HepG2 (cell line): ENCODE results near the gene PSMB3. TPM values are rescaled to one million over a fixed set of nuclear protein-coding genes. Genes with fewer than 3 reads are reported as not detected.
A peak's percentile ranks its signal among the peaks of the same experiment; 100 is the strongest.

Source experiments
- ARID2 ChIP-seq: sonication (generic); formaldehyde crosslinking; IDR thresholded peaks from 2 replicates; pipeline ENCODE4 v1.8.1; 2022; ENCODE audit warnings: mild to moderate bottlenecking, missing genetic modification reagents, borderline replicate concordance
- ATF3 ChIP-seq: sonication (generic); formaldehyde crosslinking; IDR thresholded peaks from 2 replicates; pipeline ENCODE4 v1.4.0; 2020; ENCODE audit warnings: missing genetic modification reagents
- CC2D1A ChIP-seq: sonication (generic); formaldehyde crosslinking; IDR thresholded peaks from 2 replicates; pipeline ENCODE4 v1.8.1; 2023; ENCODE audit warnings: mild to moderate bottlenecking, missing genetic modification reagents
- ELF3 ChIP-seq: IDR thresholded peaks from 2 replicates; pipeline ENCODE4 v1.6.1; 2016; ENCODE audit warnings: missing genetic modification reagents, missing compliant biosample characterization
- FOXK1 ChIP-seq: sonication (generic); formaldehyde crosslinking; IDR thresholded peaks from 2 replicates; pipeline ENCODE4 v1.4.0; 2020; ENCODE audit warnings: low read depth, missing genetic modification reagents, borderline replicate concordance
- HNRNPH1 ChIP-seq: fragments of 200-400 bp; formaldehyde crosslinking; optimal IDR thresholded peaks from 2 replicates; pipeline ENCODE3; 2017; ENCODE audit warnings: mild to moderate bottlenecking, low read depth, low read length
- ISL2 ChIP-seq: sonication (generic); formaldehyde crosslinking; IDR thresholded peaks from 2 replicates; pipeline ENCODE4 v1.5.0; 2020; ENCODE audit warnings: missing genetic modification reagents
- MED1 ChIP-seq: sonication (generic); formaldehyde crosslinking; IDR thresholded peaks from 2 replicates; pipeline ENCODE4 v1.4.0; 2020; ENCODE audit warnings: missing genetic modification reagents
- PAX8 ChIP-seq: sonication (generic); formaldehyde crosslinking; IDR thresholded peaks from 2 replicates; pipeline ENCODE4 v1.8.0; 2022; ENCODE audit warnings: mild to moderate bottlenecking, missing genetic modification reagents, borderline replicate concordance
- RFX3 ChIP-seq: IDR thresholded peaks from 2 replicates; pipeline ENCODE4 v1.6.1; 2016; ENCODE audit warnings: missing biosample characterization, missing genetic modification reagents
- USF2 ChIP-seq, 2 experiments: sonication (generic) in 1 of 2; formaldehyde crosslinking in 1 of 2; IDR thresholded peaks; 2 replicates each; pipeline versions ENCODE4 v1.5.1 to v1.6.1; 2011 to 2020; ENCODE audit warnings: borderline replicate concordance in 1 of 2, low read depth in 1 of 2, low read length in 1 of 2, mild to moderate bottlenecking in 1 of 2, missing genetic modification reagents in 1 of 2, moderate library complexity in 1 of 2
- ZBTB1 ChIP-seq: sonication (generic); formaldehyde crosslinking; IDR thresholded peaks from 2 replicates; pipeline ENCODE4 v1.4.0; 2020; ENCODE audit warnings: missing genetic modification reagents, borderline replicate concordance
- polyA plus RNA-seq, 8 experiments: library from polyadenylated mRNA; depleted of rRNA in 3 of 8; stranded (reverse) in 7 of 8; unstranded in 1 of 8; fragments of >200 nt; fragmentation: Illumina TruSeq in 4 of 8; extraction: Trizol in 4 of 8; gene quantifications; 2 replicates each; pipeline versions ENCODE4 v1.2.1 to v1.2.3, GENCODE V29; 2011 to 2016; ENCODE audit warnings: low read depth in 4 of 8, missing spikeins in 1 of 8, mixed read lengths in 1 of 8; ENCODE audit not compliant: insufficient read depth in 1 of 8
- total RNA-seq, 5 experiments: library from RNA; depleted of rRNA; stranded (reverse); fragments of >200 nt; fragmentation: Illumina TruSeq; extraction: Trizol; gene quantifications; 2 replicates each; pipeline ENCODE4 v1.2.3, GENCODE V29; 2016; ENCODE audit warnings: low read depth in 1 of 5
- TF ChIP-seq, protein P1 (sequence below), 2 experiments: fragments of 450-650 bp in 1 of 2; sonication (generic) in 1 of 2; formaldehyde crosslinking in 1 of 2; IDR thresholded peaks; 2 replicates each; pipeline versions ENCODE4 v1.6.1 to v1.8.0; 2016 to 2022; ENCODE audit warnings: antibody characterized with exemption in 1 of 2, mild to moderate bottlenecking in 1 of 2, missing genetic modification reagents in 1 of 2
- TF ChIP-seq, protein P2 (sequence below): sonication (generic); formaldehyde crosslinking; IDR thresholded peaks from 2 replicates; pipeline ENCODE4 v1.8.1; 2022; ENCODE audit warnings: low read depth, mild to moderate bottlenecking, missing genetic modification reagents

Gene PSMB3
- total and polyA plus RNA-seq, 2 of the 13 experiments (the other 11 are each of a cell fraction or from before 2014, with no cell fraction given), result 366 to 517 TPM

- TF ChIP-seq ELF3 (CRISPR knock-in tag) (peak; percentile 74), FOXK1 (no peak), MED1 (CRISPR knock-in tag) (peak; percentile 67), ARID2 (CRISPR knock-in tag) (no peak), PAX8 (CRISPR knock-in tag) (no peak; the same call in 1 of the 2 replicates), RFX3 (CRISPR knock-in tag) (no peak), HNRNPH1 (peak; percentile 58), USF2 (IDR thresholded peaks at IDR 0.05; ENCODE audit: low read depth, low read length) (no peak), USF2 (CRISPR knock-in tag; IDR thresholded peaks at IDR 0.05; ENCODE audit: borderline replicate concordance) (no peak), ATF3 (CRISPR knock-in tag) (no peak; the same call in 1 of the 2 replicates), ZBTB1 (CRISPR knock-in tag) (no peak), ISL2 (CRISPR knock-in tag) (peak; percentile 60), CC2D1A (CRISPR knock-in tag) (no peak)
- TF ChIP-seq, protein P1, sequence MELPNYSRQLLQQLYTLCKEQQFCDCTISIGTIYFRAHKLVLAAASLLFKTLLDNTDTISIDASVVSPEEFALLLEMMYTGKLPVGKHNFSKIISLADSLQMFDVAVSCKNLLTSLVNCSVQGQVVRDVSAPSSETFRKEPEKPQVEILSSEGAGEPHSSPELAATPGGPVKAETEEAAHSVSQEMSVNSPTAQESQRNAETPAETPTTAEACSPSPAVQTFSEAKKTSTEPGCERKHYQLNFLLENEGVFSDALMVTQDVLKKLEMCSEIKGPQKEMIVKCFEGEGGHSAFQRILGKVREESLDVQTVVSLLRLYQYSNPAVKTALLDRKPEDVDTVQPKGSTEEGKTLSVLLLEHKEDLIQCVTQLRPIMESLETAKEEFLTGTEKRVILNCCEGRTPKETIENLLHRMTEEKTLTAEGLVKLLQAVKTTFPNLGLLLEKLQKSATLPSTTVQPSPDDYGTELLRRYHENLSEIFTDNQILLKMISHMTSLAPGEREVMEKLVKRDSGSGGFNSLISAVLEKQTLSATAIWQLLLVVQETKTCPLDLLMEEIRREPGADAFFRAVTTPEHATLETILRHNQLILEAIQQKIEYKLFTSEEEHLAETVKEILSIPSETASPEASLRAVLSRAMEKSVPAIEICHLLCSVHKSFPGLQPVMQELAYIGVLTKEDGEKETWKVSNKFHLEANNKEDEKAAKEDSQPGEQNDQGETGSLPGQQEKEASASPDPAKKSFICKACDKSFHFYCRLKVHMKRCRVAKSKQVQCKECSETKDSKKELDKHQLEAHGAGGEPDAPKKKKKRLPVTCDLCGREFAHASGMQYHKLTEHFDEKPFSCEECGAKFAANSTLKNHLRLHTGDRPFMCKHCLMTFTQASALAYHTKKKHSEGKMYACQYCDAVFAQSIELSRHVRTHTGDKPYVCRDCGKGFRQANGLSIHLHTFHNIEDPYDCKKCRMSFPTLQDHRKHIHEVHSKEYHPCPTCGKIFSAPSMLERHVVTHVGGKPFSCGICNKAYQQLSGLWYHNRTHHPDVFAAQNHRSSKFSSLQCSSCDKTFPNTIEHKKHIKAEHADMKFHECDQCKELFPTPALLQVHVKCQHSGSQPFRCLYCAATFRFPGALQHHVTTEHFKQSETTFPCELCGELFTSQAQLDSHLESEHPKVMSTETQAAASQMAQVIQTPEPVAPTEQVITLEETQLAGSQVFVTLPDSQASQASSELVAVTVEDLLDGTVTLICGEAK (IDR thresholded peaks at IDR 0.05), result no peak
- TF ChIP-seq, protein P1 (CRISPR knock-in tag; IDR thresholded peaks at IDR 0.05), result peak; percentile 77
- TF ChIP-seq, protein P2, sequence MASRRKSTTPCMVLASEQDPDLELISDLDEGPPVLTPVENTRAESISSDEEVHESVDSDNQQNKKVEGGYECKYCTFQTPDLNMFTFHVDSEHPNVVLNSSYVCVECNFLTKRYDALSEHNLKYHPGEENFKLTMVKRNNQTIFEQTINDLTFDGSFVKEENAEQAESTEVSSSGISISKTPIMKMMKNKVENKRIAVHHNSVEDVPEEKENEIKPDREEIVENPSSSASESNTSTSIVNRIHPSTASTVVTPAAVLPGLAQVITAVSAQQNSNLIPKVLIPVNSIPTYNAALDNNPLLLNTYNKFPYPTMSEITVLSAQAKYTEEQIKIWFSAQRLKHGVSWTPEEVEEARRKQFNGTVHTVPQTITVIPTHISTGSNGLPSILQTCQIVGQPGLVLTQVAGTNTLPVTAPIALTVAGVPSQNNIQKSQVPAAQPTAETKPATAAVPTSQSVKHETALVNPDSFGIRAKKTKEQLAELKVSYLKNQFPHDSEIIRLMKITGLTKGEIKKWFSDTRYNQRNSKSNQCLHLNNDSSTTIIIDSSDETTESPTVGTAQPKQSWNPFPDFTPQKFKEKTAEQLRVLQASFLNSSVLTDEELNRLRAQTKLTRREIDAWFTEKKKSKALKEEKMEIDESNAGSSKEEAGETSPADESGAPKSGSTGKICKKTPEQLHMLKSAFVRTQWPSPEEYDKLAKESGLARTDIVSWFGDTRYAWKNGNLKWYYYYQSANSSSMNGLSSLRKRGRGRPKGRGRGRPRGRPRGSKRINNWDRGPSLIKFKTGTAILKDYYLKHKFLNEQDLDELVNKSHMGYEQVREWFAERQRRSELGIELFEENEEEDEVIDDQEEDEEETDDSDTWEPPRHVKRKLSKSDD (CRISPR knock-in tag), result peak; percentile 72
Observed at GRCh38 chr17:38729886-38730525, 22.5 kb upstream of the PSMB3 start, which contains the start of gene CISD3 (continued).
